PC-3 (cell line): Measurements from ENCODE around the gene THSD7A.

Experiments
- EZH2 ChIP-seq: fragments of 300-600 bp; sonication (generic); IDR thresholded peaks from one replicate; pipeline ENCODE4 v1.6.1; 2017; ENCODE audit warnings: antibody characterized with exemption, mild to moderate bottlenecking, low read length; ENCODE audit not compliant: unreplicated experiment
- TF ChIP-seq, protein P1 (sequence below): fragments of 300-600 bp; sonication (generic); conservative IDR thresholded peaks from 2 replicates; pipeline ENCODE4 v1.5.1; 2017; ENCODE audit warnings: antibody characterized with exemption, low read depth, mild to moderate bottlenecking, low read length

GRCh38 chr7:11332186-11332864 is 499.7 kb downstream of the THSD7A start:
- TF ChIP-seq, protein P1, sequence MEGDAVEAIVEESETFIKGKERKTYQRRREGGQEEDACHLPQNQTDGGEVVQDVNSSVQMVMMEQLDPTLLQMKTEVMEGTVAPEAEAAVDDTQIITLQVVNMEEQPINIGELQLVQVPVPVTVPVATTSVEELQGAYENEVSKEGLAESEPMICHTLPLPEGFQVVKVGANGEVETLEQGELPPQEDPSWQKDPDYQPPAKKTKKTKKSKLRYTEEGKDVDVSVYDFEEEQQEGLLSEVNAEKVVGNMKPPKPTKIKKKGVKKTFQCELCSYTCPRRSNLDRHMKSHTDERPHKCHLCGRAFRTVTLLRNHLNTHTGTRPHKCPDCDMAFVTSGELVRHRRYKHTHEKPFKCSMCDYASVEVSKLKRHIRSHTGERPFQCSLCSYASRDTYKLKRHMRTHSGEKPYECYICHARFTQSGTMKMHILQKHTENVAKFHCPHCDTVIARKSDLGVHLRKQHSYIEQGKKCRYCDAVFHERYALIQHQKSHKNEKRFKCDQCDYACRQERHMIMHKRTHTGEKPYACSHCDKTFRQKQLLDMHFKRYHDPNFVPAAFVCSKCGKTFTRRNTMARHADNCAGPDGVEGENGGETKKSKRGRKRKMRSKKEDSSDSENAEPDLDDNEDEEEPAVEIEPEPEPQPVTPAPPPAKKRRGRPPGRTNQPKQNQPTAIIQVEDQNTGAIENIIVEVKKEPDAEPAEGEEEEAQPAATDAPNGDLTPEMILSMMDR = no peak
- TF ChIP-seq EZH2 = no peak
